Testis (tissue), 3 donors: ENCODE results near the gene RASSF1. TPM values are rescaled to one million over a fixed set of nuclear protein-coding genes. Genes with fewer than 3 reads are reported as not detected.

Experiments
- DNase-seq: peaks from one replicate; pipeline ENCODE4 v3.0.0-alpha.2; 2019
- H3K27ac ChIP-seq, 2 donors: fragments of 200-600 bp; sonication (generic); one replicate each; pipeline ENCODE4 v1.5.1; 2019
- H3K27me3 ChIP-seq: fragments of 200-600 bp; sonication (generic); one replicate; pipeline ENCODE4 v1.5.1; 2019
- H3K36me3 ChIP-seq: fragments of 200-600 bp; sonication (generic); one replicate; pipeline ENCODE4 v1.5.1; 2017; ENCODE audit warnings: low read depth; ENCODE audit errors: missing control alignments
- H3K4me1 ChIP-seq: fragments of 200-600 bp; sonication (generic); one replicate; pipeline ENCODE4 v1.5.1; 2019
- H3K4me3 ChIP-seq, 2 donors: fragments of 200-600 bp; sonication (generic); one replicate each; pipeline ENCODE4 v1.5.1; 2017 to 2019
- H3K9me3 ChIP-seq: fragments of 200-600 bp; sonication (generic); one replicate; pipeline ENCODE4 v1.5.1; 2017
- CTCF ChIP-seq, 3 experiments: fragments of 450-650 bp in 2 of 3; fragments of 200-600 bp in 1 of 3; sonication (generic) in 1 of 3; IDR thresholded peaks; one replicate each; pipeline ENCODE4 v1.5.1; 2016 to 2019; ENCODE audit warnings: antibody characterized with exemption in 3 of 3, mild to moderate bottlenecking in 2 of 3, moderate library complexity in 1 of 3
- POLR2A ChIP-seq: fragments of 450-650 bp; IDR thresholded peaks from one replicate; pipeline ENCODE4 v1.6.1; 2017; ENCODE audit warnings: antibody characterized with exemption, mild to moderate bottlenecking, moderate library complexity
- WGBS, 2 donors: methylation state at CpG; one replicate each; pipeline ENCODE4 v1.1.5; 2018; 5-methylcytosine and 5-hydroxymethylcytosine counted together
- intact Hi-C: fragments of 100-400 bp; cut with DNase I; formaldehyde crosslinking; loops from one replicate; pipeline ENCODE4 v1.15.1; 2023; ENCODE audit warnings: low total_unique reads
- polyA plus RNA-seq: library from polyadenylated mRNA; stranded (reverse); fragments of 350-450 nt; fragmentation: Illumina TruSeq; extraction: RNeasy Lipid Tissue Mini Kit (QIAGEN cat#74804); gene quantifications from one replicate; pipeline ENCODE4 v1.2.3, GENCODE V29; 2014; ENCODE audit warnings: low read depth, low replicate concordance; ENCODE audit not compliant: insufficient read depth
- total RNA-seq, 2 donors: library from RNA; depleted of rRNA; stranded (reverse); fragments of >200 nt; gene quantifications; one replicate each; pipeline ENCODE4 v1.2.3, GENCODE V29; 2016

Gene RASSF1
- total and polyA plus RNA-seq, 3 donors from 2014 or later = 50.0 to 60.1 (median 52.2) TPM

DNA sequence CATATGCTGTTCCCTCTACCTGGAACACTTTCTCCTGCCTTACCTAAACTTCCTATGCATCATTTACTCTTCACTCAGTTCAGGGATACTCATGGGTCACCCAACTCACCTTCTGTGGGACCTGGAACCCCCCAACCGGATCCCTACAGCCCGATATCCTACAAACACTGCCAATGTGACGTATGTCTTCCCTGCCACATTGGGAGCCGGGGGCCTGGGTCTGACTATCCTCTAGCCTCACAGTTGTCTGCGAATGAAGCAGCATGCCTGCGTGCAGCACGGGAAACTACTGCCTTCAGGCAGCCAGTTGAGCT lies 9.5 kb upstream of the RASSF1 start:
- TF ChIP-seq POLR2A (no peak), CTCF (IDR thresholded peaks at IDR 0.05) (no peak)
- intact Hi-C loops = no loop called here
- 4% methylated on average over 7 of the region's 7 CpGs for WGBS, 2 donors
- Histone ChIP-seq H3K27ac (peak overlapping the region; percentile 40 to 88), H3K9me3 (no peaks in the 10 kb centered on the region), H3K27me3 (no peaks in the 10 kb centered on the region), H3K4me1 (peaks cover 20% of the 10 kb centered on the region), H3K36me3 (no peaks in the 10 kb centered on the region), H3K4me3 (peak overlapping the region; percentile 70 to 71)
- DNase-seq = no peak

DNA sequence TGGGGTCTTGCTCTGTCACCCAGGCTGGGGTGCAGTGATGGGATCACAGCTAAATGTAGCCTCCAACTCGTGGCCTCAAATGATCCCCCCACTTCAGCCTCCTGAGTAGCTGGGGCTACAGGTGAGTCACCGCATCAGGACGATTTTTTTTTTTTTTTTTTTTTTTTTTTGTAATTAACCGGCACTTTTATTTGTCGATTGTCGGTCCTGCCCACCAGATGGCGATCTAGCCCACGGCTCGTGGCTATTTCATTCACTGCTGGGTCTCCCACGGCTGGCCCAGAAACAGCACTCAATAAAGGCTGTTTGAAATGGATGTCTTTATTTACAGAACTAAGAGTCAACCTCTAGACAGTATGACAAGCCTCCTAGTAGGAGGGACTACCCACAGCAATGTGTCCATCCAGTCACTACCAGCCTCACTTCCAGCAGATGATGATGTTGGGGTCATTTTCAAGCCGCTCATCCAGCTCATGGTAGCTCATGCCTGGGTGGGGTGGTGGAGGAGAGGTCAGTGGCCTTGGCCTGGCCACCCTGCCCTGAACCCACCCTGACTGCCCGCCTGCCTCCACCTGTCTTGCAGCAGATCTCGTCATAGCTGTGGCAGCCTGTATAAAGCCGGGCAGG lies 6.7 kb upstream of the RASSF1 start:
- DNase-seq = peak; percentile 79
- H3K36me3 ChIP-seq = no peaks in the 10 kb centered on the region
- H3K4me3 ChIP-seq = no peak overlapping the region
- no peak overlapping the region for H3K27ac ChIP-seq
- intact Hi-C loops = no loop called here
- no peaks in the 10 kb centered on the region for H3K9me3 ChIP-seq
- TF ChIP-seq CTCF (IDR thresholded peaks at IDR 0.05) (peak; percentile 44 to 54 (median 50)), POLR2A (no peak)
- peaks cover 24% of the 10 kb centered on the region for H3K4me1 ChIP-seq
- WGBS, 2 donors = 31 to 36% methylated on average over 11 to 14 of the region's 14 CpGs
- no peaks in the 10 kb centered on the region for H3K27me3 ChIP-seq

DNA sequence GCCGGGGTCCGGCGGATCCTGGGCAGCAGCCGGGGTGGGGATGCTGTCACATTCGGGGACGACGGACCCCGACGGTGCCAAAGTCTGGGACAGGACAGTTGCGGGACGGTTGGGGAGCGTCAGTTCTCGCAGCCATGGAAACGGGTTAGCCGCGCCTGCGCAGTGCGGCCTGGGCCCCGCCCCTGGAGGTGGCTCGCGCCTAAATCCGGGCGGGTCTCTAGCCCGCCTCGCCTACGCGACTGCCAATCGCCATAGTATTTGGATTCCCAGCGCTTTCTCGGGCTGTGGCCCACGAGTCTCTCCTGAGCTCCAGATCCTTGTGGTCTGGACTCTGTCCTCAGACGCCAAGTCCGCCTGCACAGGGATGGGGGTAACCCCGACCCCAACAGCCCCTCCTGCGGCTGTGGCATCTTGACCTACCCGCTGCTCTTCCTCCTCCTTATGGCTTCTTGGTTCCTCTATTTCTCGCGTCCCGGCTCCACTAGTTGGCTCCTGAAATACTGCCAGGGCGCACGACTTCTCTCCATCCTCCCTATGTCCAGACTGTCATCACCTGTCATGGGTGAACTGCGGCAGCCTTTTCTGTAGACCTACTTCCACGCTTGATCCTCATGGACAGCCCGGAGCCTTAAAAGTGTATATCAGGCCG lies 5.1 kb upstream of the RASSF1 start, which contains the start of gene ZMYND10:
TSS of gene ZMYND10 (minus strand) at position 147 of the 649 bp plus-strand sequence. CDS start 153 bp downstream, outside the sequence.
- peak; percentile 74 for DNase-seq
- TF ChIP-seq POLR2A (no peak), CTCF (IDR thresholded peaks at IDR 0.05) (no peak)
- H3K4me1 ChIP-seq = peaks cover 15% of the 10 kb centered on the region
- H3K36me3 ChIP-seq = no peaks in the 10 kb centered on the region
- H3K9me3 ChIP-seq = no peaks in the 10 kb centered on the region
- H3K4me3 ChIP-seq = peak within 1 kb of the TSS; percentile 36 to 58
- H3K27ac ChIP-seq = no peak within 1 kb of the TSS
- intact Hi-C loops = no loop called here
- 12% methylated on average over 29 to 44 of the region's 45 CpGs for WGBS, 2 donors
- no peaks in the 10 kb centered on the region for H3K27me3 ChIP-seq

- Histone ChIP-seq H3K4me3 (peak overlapping the region; percentile 36 to 58), H3K4me1 (peaks cover 15% of the 10 kb centered on the region), H3K36me3 (no peaks in the 10 kb centered on the region), H3K9me3 (no peaks in the 10 kb centered on the region), H3K27me3 (no peaks in the 10 kb centered on the region), H3K27ac (no peak overlapping the region)
- WGBS, 2 donors = 48 to 61% methylated on average over 8 of the region's 8 CpGs
- intact Hi-C loops = no loop called here
- DNase-seq = no peak
- TF ChIP-seq CTCF (IDR thresholded peaks at IDR 0.05) = no peak
Measured at GRCh38 chr3:50345008-50345407, 4.4 kb upstream of the RASSF1 start.
